Measurements from ENCODE around the gene ANKRD42.

The ANKRD42 gene

GRCh38 chr11:83158965-83159901 lies 34.3 kb upstream of the ANKRD42 start:
- H3K9me3 ChIP-seq, result no peaks in the 10 kb centered on the region
- H3K27me3 ChIP-seq, result no peaks in the 10 kb centered on the region
- no peak for DNase-seq
- no peaks in the 10 kb centered on the region for H3K4me1 ChIP-seq
- no peak for TF ChIP-seq CTCF (IDR thresholded peaks at IDR 0.05; ENCODE audit: low read depth, low read length)
- H3K4me3 ChIP-seq (ENCODE audit: low read depth, low read length), result peak overlapping the region; percentile 88
- H3K36me3 ChIP-seq, result peaks cover 52% of the 10 kb centered on the region

GRCh38 chr11:83159902-83160865 lies 33.3 kb upstream of the ANKRD42 start:
- H3K36me3 ChIP-seq, result peaks cover 61% of the 10 kb centered on the region

GRCh38 chr11:83161610-83162199 lies 31.8 kb upstream of the ANKRD42 start:
- Histone ChIP-seq H3K36me3 (peaks cover 76% of the 10 kb centered on the region), H3K9me3 (no peaks in the 10 kb centered on the region; the same call in 1 of the 2 replicates), H3K4me1 (no peaks in the 10 kb centered on the region), H3K27me3 (no peaks in the 10 kb centered on the region), H3K4me3 (ENCODE audit: low read depth, low read length) (no peak overlapping the region)
- TF ChIP-seq CTCF (IDR thresholded peaks at IDR 0.05; ENCODE audit: low read depth, low read length), result no peak
- no peak for DNase-seq

More at GRCh38 chr11:83159902-83160865, 33.3 kb upstream of the ANKRD42 start:
- no peak for DNase-seq
- no peaks in the 10 kb centered on the region for H3K4me1 ChIP-seq
- H3K4me3 ChIP-seq (ENCODE audit: low read depth, low read length), result peak overlapping the region; percentile 88
- H3K27me3 ChIP-seq, result no peaks in the 10 kb centered on the region
- no peaks in the 10 kb centered on the region for H3K9me3 ChIP-seq
- no peak for TF ChIP-seq CTCF (IDR thresholded peaks at IDR 0.05; ENCODE audit: low read depth, low read length)

- Histone ChIP-seq H3K9me3 (no peaks in the 10 kb centered on the region; the same call in 1 of the 2 replicates), H3K27me3 (no peaks in the 10 kb centered on the region), H3K36me3 (peaks cover 83% of the 10 kb centered on the region), H3K4me1 (no peaks in the 10 kb centered on the region), H3K4me3 (ENCODE audit: low read depth, low read length) (no peak overlapping the region)
- DNase-seq, result no peak
- no peak for TF ChIP-seq CTCF (IDR thresholded peaks at IDR 0.05; ENCODE audit: low read depth, low read length)
Measured at GRCh38 chr11:83162377-83162776, 31.1 kb upstream of the ANKRD42 start.

- peaks cover 95% of the 10 kb centered on the region for H3K36me3 ChIP-seq
- no peaks in the 10 kb centered on the region; the same call in none of the 2 replicates for H3K4me1 ChIP-seq
Measured at GRCh38 chr11:83166193-83166866, 27.2 kb upstream of the ANKRD42 start.

More at GRCh38 chr11:83166193-83166866, 27.2 kb upstream of the ANKRD42 start:
- H3K9me3 ChIP-seq, result no peaks in the 10 kb centered on the region; the same call in 1 of the 2 replicates
- no peak for DNase-seq
- no peak overlapping the region for H3K4me3 ChIP-seq (ENCODE audit: low read depth, low read length)
- no peaks in the 10 kb centered on the region for H3K27me3 ChIP-seq
- TF ChIP-seq CTCF (IDR thresholded peaks at IDR 0.05; ENCODE audit: low read depth, low read length), result no peak
